CD14-positive monocyte (primary cell): Measurements from ENCODE around the gene SEC16B. TPM values are rescaled to one million over a fixed set of nuclear protein-coding genes. Genes with fewer than 3 reads are reported as not detected.

Experiments
- DNase-seq, 3 donors: peaks; one replicate each; pipeline ENCODE4 v3.0.0-alpha.2; 2011 to 2022
- H2AFZ ChIP-seq: 2 replicates; pipeline ENCODE4 v1.6.0; 2012; ENCODE audit warnings: mild to moderate bottlenecking, low read depth, low read length, inconsistent platforms; ENCODE audit not compliant: insufficient read depth, poor library complexity, severe bottlenecking
- H3K27ac ChIP-seq, 2 donors: 1 replicate in 1 of 2; 2 replicates in 1 of 2; pipeline ENCODE4 v1.5.1; 2012 to 2013; ENCODE audit warnings: low read length in 2 of 2, control low read depth in 1 of 2, inconsistent platforms in 1 of 2, low read depth in 1 of 2, mild to moderate bottlenecking in 1 of 2
- H3K27me3 ChIP-seq, 2 donors: one replicate each; pipeline versions ENCODE4 v1.6.0 to v1.6.1; 2011 to 2013; ENCODE audit warnings: low read length in 2 of 2; ENCODE audit not compliant: control insufficient read depth in 2 of 2, insufficient read depth in 2 of 2
- H3K36me3 ChIP-seq, 2 donors: replicated peaks in 1 of 2; 1 replicate in 1 of 2; 2 replicates in 1 of 2; pipeline versions ENCODE4 v1.5.1 to v1.6.1; 2012 to 2013; ENCODE audit warnings: low read length in 2 of 2, control low read depth in 1 of 2, inconsistent platforms in 1 of 2, mild to moderate bottlenecking in 1 of 2; ENCODE audit not compliant: insufficient read depth in 2 of 2, control insufficient read depth in 1 of 2
- H3K4me1 ChIP-seq, 2 donors: 1 replicate in 1 of 2; 2 replicates in 1 of 2; pipeline versions ENCODE4 v1.5.1 to v1.6.1; 2012 to 2013; ENCODE audit warnings: low read length in 2 of 2, control low read depth in 1 of 2, inconsistent platforms in 1 of 2, mild to moderate bottlenecking in 1 of 2, moderate library complexity in 1 of 2; ENCODE audit not compliant: insufficient read depth in 2 of 2, control insufficient read depth in 1 of 2
- H3K4me2 ChIP-seq: replicated peaks from 2 replicates; pipeline ENCODE3; 2012; ENCODE audit warnings: low read length, moderate library complexity, mild to moderate bottlenecking; ENCODE audit not compliant: poor library complexity, severe bottlenecking; ENCODE audit errors: extremely low read depth
- H3K4me3 ChIP-seq, 3 experiments: fragments of 200-600 bp in 1 of 3; sonication (generic) in 1 of 3; replicated peaks in 1 of 3; 1 replicate in 2 of 3; 2 replicates in 1 of 3; pipeline ENCODE4 v1.5.1; 2011 to 2013; ENCODE audit warnings: low read length in 3 of 3, mild to moderate bottlenecking in 3 of 3, control low read depth in 2 of 3, low read depth in 2 of 3, inconsistent platforms in 1 of 3, moderate library complexity in 1 of 3
- H3K79me2 ChIP-seq: 2 replicates; pipeline ENCODE4 v1.6.0; 2012; ENCODE audit warnings: mild to moderate bottlenecking, control low read depth, inconsistent platforms, low read length, moderate library complexity; ENCODE audit not compliant: insufficient read depth
- H3K9ac ChIP-seq: 2 replicates; pipeline ENCODE4 v1.6.0; 2017; ENCODE audit warnings: low read length, mild to moderate bottlenecking; ENCODE audit not compliant: insufficient read depth, poor library complexity, severe bottlenecking
- H3K9me3 ChIP-seq, 2 donors: replicated peaks in 1 of 2; 1 replicate in 1 of 2; 2 replicates in 1 of 2; pipeline versions ENCODE4 v1.5.1 to v1.6.1; 2012 to 2013; ENCODE audit warnings: low read length in 2 of 2, control low read depth in 1 of 2; ENCODE audit not compliant: control insufficient read depth in 1 of 2, insufficient read depth in 1 of 2
- H4K20me1 ChIP-seq: 2 replicates; pipeline ENCODE4 v1.6.0; 2012; ENCODE audit warnings: mild to moderate bottlenecking, low read length, control low read depth, moderate library complexity; ENCODE audit not compliant: insufficient read depth
- H3K27ac Mint-ChIP-seq, 7 donors: one replicate each; pipeline ENCODE4 v1.8.0; 2020; ENCODE audit warnings: mild to moderate bottlenecking in 7 of 7, mixed read lengths in 7 of 7, moderate library complexity in 6 of 7, inconsistent platforms in 2 of 7
- H3K27me3 Mint-ChIP-seq, 3 donors: one replicate each; pipeline ENCODE4 v1.8.0; 2021 to 2022; ENCODE audit warnings: low read depth in 3 of 3, mild to moderate bottlenecking in 3 of 3, mixed read lengths in 3 of 3, moderate library complexity in 3 of 3, inconsistent platforms in 1 of 3
- H3K36me3 Mint-ChIP-seq, 2 donors: one replicate each; pipeline ENCODE4 v1.8.0; 2020; ENCODE audit warnings: mixed read lengths in 2 of 2, inconsistent platforms in 1 of 2, mild to moderate bottlenecking in 1 of 2
- H3K4me1 Mint-ChIP-seq: one replicate; pipeline ENCODE4 v1.8.0; 2020; ENCODE audit warnings: mild to moderate bottlenecking, mixed read lengths
- H3K4me3 Mint-ChIP-seq, 2 donors: one replicate each; pipeline ENCODE4 v1.8.0; 2020; ENCODE audit warnings: mild to moderate bottlenecking in 2 of 2, mixed read lengths in 2 of 2, moderate library complexity in 1 of 2
- H3K9me3 Mint-ChIP-seq, 7 donors: one replicate each; pipeline ENCODE4 v1.8.0; 2020 to 2022; ENCODE audit warnings: mixed read lengths in 7 of 7, mild to moderate bottlenecking in 6 of 7, moderate library complexity in 6 of 7, inconsistent platforms in 2 of 7
- WGBS: methylation state at CpG from one replicate; pipeline ENCODE4 v1.1.5; 2013; ENCODE audit warnings: missing lambda C conversion rate; ENCODE audit not compliant: insufficient coverage; 5-methylcytosine and 5-hydroxymethylcytosine counted together
- intact Hi-C, 2 donors: fragments of 100-400 bp; cut with micrococcal nuclease; formaldehyde crosslinking; loops; one replicate each; pipeline versions ENCODE4 v1.15.0 to v1.15.1; 2023
- polyA plus RNA-seq, 3 donors: library from polyadenylated mRNA; depleted of rRNA in 1 of 3; unstranded in 2 of 3; stranded (reverse) in 1 of 3; fragments of 300-500 nt in 2 of 3; fragments of >200 nt in 1 of 3; fragmentation: Illumina TruSeq in 2 of 3; gene quantifications; 1 replicate in 2 of 3; 2 replicates in 1 of 3; pipeline ENCODE4 v1.2.3, GENCODE V29; 2012 to 2021
- TF ChIP-seq, protein P1 (sequence below): fragments of 200-600 bp; IDR thresholded peaks from one replicate; pipeline ENCODE4 v1.8.0; 2022; ENCODE audit warnings: antibody characterized with exemption, mild to moderate bottlenecking

Gene SEC16B
- polyA plus RNA-seq, 3 donors, result 0.10 to 2.0 TPM; not detected in 1

- Mint-ChIP-seq H3K36me3 (peaks cover 0 to 2% of the 10 kb centered on the region in 2 donors), H3K27ac (no peak overlapping the region), H3K4me1 (no peaks in the 10 kb centered on the region), H3K27me3 (peaks cover under 1 to 2% (median 1%) of the 10 kb centered on the region in 3 donors), H3K9me3 (peaks cover 0 to 12% (median 9%) of the 10 kb centered on the region in 7 donors), H3K4me3 (no peak overlapping the region)
- Histone ChIP-seq H3K4me2 (no peak overlapping the region), H2AFZ (no peak overlapping the region), H3K79me2 (no peaks in the 10 kb centered on the region), H3K9ac (no peak overlapping the region), H3K4me3 (no peak overlapping the region), H3K36me3 (no peaks in the 10 kb centered on the region), H3K27me3 (no peaks in the 10 kb centered on the region), H3K4me1 (no peaks in the 10 kb centered on the region), H4K20me1 (no peaks in the 10 kb centered on the region), H3K9me3 (no peaks in the 10 kb centered on the region), H3K27ac (no peak overlapping the region)
- 80% methylated on average over 2 of the region's 3 CpGs for WGBS
- intact Hi-C loops, result no loop called here
- DNase-seq, result no peak
- TF ChIP-seq, protein P1, sequence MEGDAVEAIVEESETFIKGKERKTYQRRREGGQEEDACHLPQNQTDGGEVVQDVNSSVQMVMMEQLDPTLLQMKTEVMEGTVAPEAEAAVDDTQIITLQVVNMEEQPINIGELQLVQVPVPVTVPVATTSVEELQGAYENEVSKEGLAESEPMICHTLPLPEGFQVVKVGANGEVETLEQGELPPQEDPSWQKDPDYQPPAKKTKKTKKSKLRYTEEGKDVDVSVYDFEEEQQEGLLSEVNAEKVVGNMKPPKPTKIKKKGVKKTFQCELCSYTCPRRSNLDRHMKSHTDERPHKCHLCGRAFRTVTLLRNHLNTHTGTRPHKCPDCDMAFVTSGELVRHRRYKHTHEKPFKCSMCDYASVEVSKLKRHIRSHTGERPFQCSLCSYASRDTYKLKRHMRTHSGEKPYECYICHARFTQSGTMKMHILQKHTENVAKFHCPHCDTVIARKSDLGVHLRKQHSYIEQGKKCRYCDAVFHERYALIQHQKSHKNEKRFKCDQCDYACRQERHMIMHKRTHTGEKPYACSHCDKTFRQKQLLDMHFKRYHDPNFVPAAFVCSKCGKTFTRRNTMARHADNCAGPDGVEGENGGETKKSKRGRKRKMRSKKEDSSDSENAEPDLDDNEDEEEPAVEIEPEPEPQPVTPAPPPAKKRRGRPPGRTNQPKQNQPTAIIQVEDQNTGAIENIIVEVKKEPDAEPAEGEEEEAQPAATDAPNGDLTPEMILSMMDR, result no peak
These were observed 13.8 kb upstream of the SEC16B start for GRCh38 chr1:177983482-177984135.

GRCh38 chr1:177983077-177983476 is 13.2 kb upstream of the SEC16B start:
- Mint-ChIP-seq H3K27me3 (peaks cover 0 to 2% (median 1%) of the 10 kb centered on the region in 3 donors), H3K4me1 (no peaks in the 10 kb centered on the region), H3K27ac (no peak overlapping the region), H3K9me3 (peaks cover 0 to 9% (median 8%) of the 10 kb centered on the region in 7 donors), H3K4me3 (no peak overlapping the region), H3K36me3 (peaks cover 0 to 2% of the 10 kb centered on the region in 2 donors)
- TF ChIP-seq, protein P1, result no peak
- no peaks in the 10 kb centered on the region for H3K27me3 ChIP-seq
- H3K4me2 ChIP-seq, result no peak overlapping the region
- no peak overlapping the region for H2AFZ ChIP-seq
- H3K4me3 ChIP-seq, result no peak overlapping the region
- H3K79me2 ChIP-seq, result no peaks in the 10 kb centered on the region
- H3K27ac ChIP-seq, result no peak overlapping the region
- H3K36me3 ChIP-seq, result no peaks in the 10 kb centered on the region
- no peaks in the 10 kb centered on the region for H3K9me3 ChIP-seq
- no peak overlapping the region for H3K9ac ChIP-seq
- intact Hi-C loops, result no loop called here
- H3K4me1 ChIP-seq, result no peaks in the 10 kb centered on the region
- no peak for DNase-seq
- no peaks in the 10 kb centered on the region for H4K20me1 ChIP-seq
- 100% methylated on average over 3 of the region's 5 CpGs for WGBS
